Type B pancreatic cell (in vitro differentiated cells): Measurements from ENCODE around the gene ATXN10. TPM values are rescaled to one million over a fixed set of nuclear protein-coding genes. Genes with fewer than 3 reads are reported as not detected.
A peak's percentile ranks its signal among the peaks of the same experiment; 100 is the strongest.

Source experiments
- DNase-seq: peaks from one replicate; pipeline ENCODE4 v3.0.0; 2021; ENCODE audit warnings: mixed read lengths; ENCODE audit not compliant: unreplicated experiment; ENCODE audit errors: extremely low spot score
- H3K27ac Mint-ChIP-seq: 2 replicates; pipeline ENCODE4 v1.8.0; 2021; ENCODE audit warnings: mild to moderate bottlenecking, mixed read lengths
- H3K27me3 Mint-ChIP-seq: 2 replicates; pipeline ENCODE4 v1.8.0; 2021; ENCODE audit warnings: mixed read lengths
- H3K36me3 Mint-ChIP-seq: 2 replicates; pipeline ENCODE4 v1.8.0; 2021; ENCODE audit warnings: mixed read lengths
- H3K4me1 Mint-ChIP-seq: one replicate; pipeline ENCODE4 v1.8.0; 2021; ENCODE audit warnings: mixed read lengths; ENCODE audit not compliant: unreplicated experiment
- H3K4me3 Mint-ChIP-seq: 2 replicates; pipeline ENCODE4 v1.8.0; 2021; ENCODE audit warnings: mild to moderate bottlenecking, mixed read lengths
- H3K9me3 Mint-ChIP-seq: 2 replicates; pipeline ENCODE4 v1.8.0; 2021; ENCODE audit warnings: mixed read lengths
- total RNA-seq: library from RNA; stranded (reverse); gene quantifications from 2 replicates; pipeline ENCODE4 v1.2.1, GENCODE V29; 2021; ENCODE audit warnings: low replicate concordance
- TF ChIP-seq, protein P1 (sequence below): fragments of 200-600 bp; sonication (generic); conservative IDR thresholded peaks from 2 replicates; pipeline ENCODE4 v1.5.0; 2021; ENCODE audit warnings: antibody characterized with exemption, mild to moderate bottlenecking

ATXN10 gene
- total RNA-seq, 1 donor from 2014 or later: 182 TPM

- Mint-ChIP-seq H3K4me1 (peaks cover 11% of the 10 kb centered on the region), H3K36me3 (peaks cover 4% of the 10 kb centered on the region), H3K27me3 (peaks cover 41% of the 10 kb centered on the region), H3K9me3 (peaks cover 4% of the 10 kb centered on the region), H3K4me3 (no peak overlapping the region), H3K27ac (no peak overlapping the region)
- TF ChIP-seq, protein P1, sequence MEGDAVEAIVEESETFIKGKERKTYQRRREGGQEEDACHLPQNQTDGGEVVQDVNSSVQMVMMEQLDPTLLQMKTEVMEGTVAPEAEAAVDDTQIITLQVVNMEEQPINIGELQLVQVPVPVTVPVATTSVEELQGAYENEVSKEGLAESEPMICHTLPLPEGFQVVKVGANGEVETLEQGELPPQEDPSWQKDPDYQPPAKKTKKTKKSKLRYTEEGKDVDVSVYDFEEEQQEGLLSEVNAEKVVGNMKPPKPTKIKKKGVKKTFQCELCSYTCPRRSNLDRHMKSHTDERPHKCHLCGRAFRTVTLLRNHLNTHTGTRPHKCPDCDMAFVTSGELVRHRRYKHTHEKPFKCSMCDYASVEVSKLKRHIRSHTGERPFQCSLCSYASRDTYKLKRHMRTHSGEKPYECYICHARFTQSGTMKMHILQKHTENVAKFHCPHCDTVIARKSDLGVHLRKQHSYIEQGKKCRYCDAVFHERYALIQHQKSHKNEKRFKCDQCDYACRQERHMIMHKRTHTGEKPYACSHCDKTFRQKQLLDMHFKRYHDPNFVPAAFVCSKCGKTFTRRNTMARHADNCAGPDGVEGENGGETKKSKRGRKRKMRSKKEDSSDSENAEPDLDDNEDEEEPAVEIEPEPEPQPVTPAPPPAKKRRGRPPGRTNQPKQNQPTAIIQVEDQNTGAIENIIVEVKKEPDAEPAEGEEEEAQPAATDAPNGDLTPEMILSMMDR: no peak
- DNase-seq: no peak
Observed at GRCh38 chr22:45871721-45872120, 200.1 kb downstream of the ATXN10 start.

GRCh38 chr22:45872659-45873263 is 201.1 kb downstream of the ATXN10 start:
- Mint-ChIP-seq H3K4me1 (peaks cover 11% of the 10 kb centered on the region), H3K27ac (no peak overlapping the region), H3K27me3 (peaks cover 39% of the 10 kb centered on the region), H3K9me3 (peaks cover 4% of the 10 kb centered on the region), H3K4me3 (no peak overlapping the region), H3K36me3 (peaks cover 4% of the 10 kb centered on the region)
- no peak for DNase-seq
- TF ChIP-seq, protein P1: no peak

GRCh38 chr22:45876136-45877035 is 204.8 kb downstream of the ATXN10 start:
- H3K27me3 Mint-ChIP-seq: peaks cover 16% of the 10 kb centered on the region
- no peak overlapping the region for H3K4me3 Mint-ChIP-seq
- no peaks in the 10 kb centered on the region for H3K36me3 Mint-ChIP-seq
- H3K27ac Mint-ChIP-seq: no peak overlapping the region
- peaks cover 9% of the 10 kb centered on the region for H3K4me1 Mint-ChIP-seq
- peak; percentile 64 for DNase-seq
- TF ChIP-seq, protein P1: no peak
- peaks cover 4% of the 10 kb centered on the region for H3K9me3 Mint-ChIP-seq

DNA sequence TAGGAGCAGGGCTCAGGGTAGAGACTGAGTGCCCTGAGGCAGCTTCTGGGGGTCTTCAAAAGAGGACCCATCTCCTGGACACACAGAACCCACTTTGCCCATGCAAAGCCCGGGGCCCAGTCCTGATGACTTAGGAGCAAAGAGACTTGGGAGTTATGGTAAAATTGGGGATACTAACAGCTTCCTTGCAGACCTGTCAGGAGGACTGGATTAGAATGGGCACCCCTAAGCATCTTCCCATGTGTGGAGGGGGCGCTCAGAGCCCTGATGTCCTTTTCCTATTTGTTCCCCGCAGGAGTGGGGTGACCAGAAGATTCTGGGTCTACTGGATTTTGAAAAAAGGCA is 205.4 kb downstream of the ATXN10 start:
- Mint-ChIP-seq H3K36me3 (no peaks in the 10 kb centered on the region), H3K27me3 (peaks cover 16% of the 10 kb centered on the region), H3K9me3 (peaks cover 4% of the 10 kb centered on the region), H3K4me1 (peaks cover 9% of the 10 kb centered on the region), H3K27ac (no peak overlapping the region), H3K4me3 (no peak overlapping the region)
- DNase-seq: peak; percentile 51
- TF ChIP-seq, protein P1: no peak

- H3K27me3 Mint-ChIP-seq: peaks cover 16% of the 10 kb centered on the region
- peaks cover 3% of the 10 kb centered on the region for H3K9me3 Mint-ChIP-seq
- TF ChIP-seq, protein P1: no peak
- peaks cover 9% of the 10 kb centered on the region for H3K4me1 Mint-ChIP-seq
- H3K36me3 Mint-ChIP-seq: no peaks in the 10 kb centered on the region
- no peak overlapping the region for H3K27ac Mint-ChIP-seq
- peak; percentile 67 for DNase-seq
- H3K4me3 Mint-ChIP-seq: no peak overlapping the region
Observed at GRCh38 chr22:45877651-45878050, 206.0 kb downstream of the ATXN10 start.
